ENCODE data around the gene TM4SF18. TPM values are rescaled to one million over a fixed set of nuclear protein-coding genes. Genes with fewer than 3 reads are reported as not detected.

The TM4SF18 gene
- total RNA-seq, 4 donors from 2014 or later: 6.7 to 35.5 (median 14.6) TPM

- intact Hi-C loops (cut with DNase I; ENCODE audit: low total_unique reads): no loop called here
- Histone ChIP-seq H3K4me3 (no peak overlapping the region), H3K27ac (no peak overlapping the region), H3K9me3 (no peaks in the 10 kb centered on the region), H3K27me3 (no peaks in the 10 kb centered on the region), H3K4me1 (no peaks in the 10 kb centered on the region), H3K36me3 (no peaks in the 10 kb centered on the region)
- no peak for DNase-seq
- TF ChIP-seq, protein P1, sequence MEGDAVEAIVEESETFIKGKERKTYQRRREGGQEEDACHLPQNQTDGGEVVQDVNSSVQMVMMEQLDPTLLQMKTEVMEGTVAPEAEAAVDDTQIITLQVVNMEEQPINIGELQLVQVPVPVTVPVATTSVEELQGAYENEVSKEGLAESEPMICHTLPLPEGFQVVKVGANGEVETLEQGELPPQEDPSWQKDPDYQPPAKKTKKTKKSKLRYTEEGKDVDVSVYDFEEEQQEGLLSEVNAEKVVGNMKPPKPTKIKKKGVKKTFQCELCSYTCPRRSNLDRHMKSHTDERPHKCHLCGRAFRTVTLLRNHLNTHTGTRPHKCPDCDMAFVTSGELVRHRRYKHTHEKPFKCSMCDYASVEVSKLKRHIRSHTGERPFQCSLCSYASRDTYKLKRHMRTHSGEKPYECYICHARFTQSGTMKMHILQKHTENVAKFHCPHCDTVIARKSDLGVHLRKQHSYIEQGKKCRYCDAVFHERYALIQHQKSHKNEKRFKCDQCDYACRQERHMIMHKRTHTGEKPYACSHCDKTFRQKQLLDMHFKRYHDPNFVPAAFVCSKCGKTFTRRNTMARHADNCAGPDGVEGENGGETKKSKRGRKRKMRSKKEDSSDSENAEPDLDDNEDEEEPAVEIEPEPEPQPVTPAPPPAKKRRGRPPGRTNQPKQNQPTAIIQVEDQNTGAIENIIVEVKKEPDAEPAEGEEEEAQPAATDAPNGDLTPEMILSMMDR (IDR thresholded peaks at IDR 0.05): no peak
- TF ChIP-seq POLR2A (IDR thresholded peaks at IDR 0.05): no peak
These were observed 16.4 kb downstream of the TM4SF18 start for GRCh38 chr3:149317072-149317471.

- no peak for TF ChIP-seq POLR2A (IDR thresholded peaks at IDR 0.05)
- TF ChIP-seq, protein P1 (IDR thresholded peaks at IDR 0.05): no peak
- no peak for DNase-seq
- Histone ChIP-seq H3K4me3 (no peak overlapping the region), H3K27me3 (no peaks in the 10 kb centered on the region), H3K4me1 (no peaks in the 10 kb centered on the region), H3K9me3 (no peaks in the 10 kb centered on the region), H3K36me3 (no peaks in the 10 kb centered on the region), H3K27ac (no peak overlapping the region)
- intact Hi-C loops (cut with DNase I; ENCODE audit: low total_unique reads): no loop called here
These were observed 17.0 kb downstream of the TM4SF18 start for GRCh38 chr3:149316437-149316836.

DNA sequence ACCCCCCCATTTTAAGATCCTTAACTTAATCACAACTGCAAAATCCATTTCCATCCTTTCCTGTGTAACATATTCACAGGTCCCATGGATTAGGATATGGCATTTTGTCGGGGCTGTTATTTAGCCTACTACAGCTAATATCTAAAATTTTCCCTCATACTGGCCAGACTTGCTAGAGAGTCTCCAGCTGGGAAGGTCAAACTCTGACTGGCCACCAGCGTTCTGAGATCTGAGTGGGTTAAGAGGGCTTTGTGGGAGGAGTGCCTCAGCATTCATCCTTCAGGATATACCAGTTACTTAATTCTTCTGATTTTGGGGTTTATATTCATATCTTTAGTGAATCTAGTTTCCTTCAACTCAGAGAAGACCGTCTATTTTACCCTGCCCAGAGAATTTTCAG is 17.7 kb downstream of the TM4SF18 start:
- DNase-seq: no peak
- intact Hi-C loops (cut with DNase I; ENCODE audit: low total_unique reads): no loop called here
- no peak overlapping the region for H3K4me3 ChIP-seq

DNA sequence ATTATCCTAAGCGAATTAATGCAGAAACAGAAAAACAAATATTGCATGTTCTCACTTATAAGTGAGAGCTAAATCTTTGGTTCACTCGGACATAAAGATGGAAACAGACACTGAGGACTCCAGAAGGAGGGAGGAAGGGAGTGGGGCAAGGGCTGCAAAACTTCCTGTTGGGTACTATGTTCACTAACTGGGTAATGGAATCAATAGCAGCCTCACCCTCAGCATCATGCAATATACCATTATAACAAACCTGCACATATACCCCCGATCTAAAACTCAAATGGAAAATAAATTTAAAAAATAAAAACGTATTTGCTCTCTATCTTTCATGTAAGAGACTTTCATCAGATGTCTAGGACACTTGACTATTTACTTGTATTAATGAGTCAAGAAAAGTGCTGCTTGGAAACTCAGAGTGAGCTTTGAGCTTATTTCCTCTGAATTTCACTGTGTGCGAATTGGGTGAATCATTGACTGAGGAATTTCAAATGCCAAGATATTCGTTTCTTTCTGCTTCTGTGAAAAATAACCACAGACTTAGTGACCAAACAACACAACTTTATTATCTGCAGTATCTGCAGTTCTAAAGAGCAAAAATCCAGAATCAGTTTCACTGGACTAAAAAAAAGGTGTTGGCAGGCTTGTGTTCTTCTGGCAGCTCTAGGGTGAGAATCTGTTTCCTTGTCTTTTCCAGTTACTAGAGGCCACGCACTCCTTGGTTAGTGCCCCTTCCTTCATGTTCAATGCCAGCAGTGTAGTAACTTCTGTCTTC is 18.4 kb downstream of the TM4SF18 start:
- DNase-seq: no peak
- no peak overlapping the region for H3K4me3 ChIP-seq
- no peak overlapping the region for H3K27ac ChIP-seq
- no peaks in the 10 kb centered on the region for H3K9me3 ChIP-seq
- no peaks in the 10 kb centered on the region for H3K4me1 ChIP-seq
- TF ChIP-seq POLR2A (IDR thresholded peaks at IDR 0.05): no peak
- TF ChIP-seq, protein P1 (IDR thresholded peaks at IDR 0.05): no peak
- H3K27me3 ChIP-seq: no peaks in the 10 kb centered on the region
- intact Hi-C loops (cut with DNase I; ENCODE audit: low total_unique reads): no loop called here
- H3K36me3 ChIP-seq: no peaks in the 10 kb centered on the region

More for the DNA sequence above, 17.7 kb downstream of the TM4SF18 start:
- Histone ChIP-seq H3K27ac (no peak overlapping the region), H3K36me3 (no peaks in the 10 kb centered on the region), H3K9me3 (no peaks in the 10 kb centered on the region), H3K4me1 (no peaks in the 10 kb centered on the region), H3K27me3 (no peaks in the 10 kb centered on the region)
- TF ChIP-seq POLR2A (IDR thresholded peaks at IDR 0.05): no peak
- TF ChIP-seq, protein P1 (IDR thresholded peaks at IDR 0.05): no peak

- no peak overlapping the region for H3K4me3 ChIP-seq
- H3K27ac ChIP-seq: no peak overlapping the region
- intact Hi-C loops (cut with DNase I; ENCODE audit: low total_unique reads): no loop called here
- H3K9me3 ChIP-seq: no peaks in the 10 kb centered on the region
- TF ChIP-seq, protein P1 (IDR thresholded peaks at IDR 0.05): no peak
- no peak for TF ChIP-seq POLR2A (IDR thresholded peaks at IDR 0.05)
- no peaks in the 10 kb centered on the region for H3K27me3 ChIP-seq
- H3K4me1 ChIP-seq: no peaks in the 10 kb centered on the region
- H3K36me3 ChIP-seq: no peaks in the 10 kb centered on the region
- DNase-seq: no peak
These were observed 19.9 kb downstream of the TM4SF18 start for GRCh38 chr3:149313542-149313941.

Measured in uterus (tissue), 4 donors.